HG02970 (cell line): ENCODE measurements around the gene MORN2.
A peak's percentile ranks its signal among the peaks of the same experiment; 100 is the strongest.

ENCODE experiments used
- ATAC-seq: cut with Tn5 transposase; IDR thresholded peaks from one replicate; pipeline ENCODE4 v1.9.1; 2021; ENCODE audit warnings: mild to moderate bottlenecking, moderate library complexity, moderate number of reproducible peaks; ENCODE audit not compliant: unreplicated experiment, low FRiP score

Gene MORN2

DNA sequence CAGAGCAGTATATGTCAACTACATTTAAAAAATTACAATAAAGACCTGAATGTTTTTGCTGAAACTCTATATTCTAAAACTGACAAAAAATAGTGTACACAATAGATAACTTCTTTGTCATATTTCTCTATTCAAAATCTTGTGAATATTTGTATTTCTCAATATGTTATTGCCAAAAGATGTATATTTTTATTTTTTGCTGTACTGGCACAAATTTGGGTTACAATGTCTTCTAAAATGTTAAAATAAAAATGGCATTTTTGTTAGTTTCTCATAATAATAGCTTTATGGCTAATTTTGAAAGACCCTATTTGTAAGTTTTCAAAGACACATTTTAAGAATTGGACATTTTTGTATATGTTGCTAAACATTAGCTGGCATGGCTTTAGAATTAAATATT lies 13.3 kb downstream of the MORN2 start:
- no peak for ATAC-seq

DNA sequence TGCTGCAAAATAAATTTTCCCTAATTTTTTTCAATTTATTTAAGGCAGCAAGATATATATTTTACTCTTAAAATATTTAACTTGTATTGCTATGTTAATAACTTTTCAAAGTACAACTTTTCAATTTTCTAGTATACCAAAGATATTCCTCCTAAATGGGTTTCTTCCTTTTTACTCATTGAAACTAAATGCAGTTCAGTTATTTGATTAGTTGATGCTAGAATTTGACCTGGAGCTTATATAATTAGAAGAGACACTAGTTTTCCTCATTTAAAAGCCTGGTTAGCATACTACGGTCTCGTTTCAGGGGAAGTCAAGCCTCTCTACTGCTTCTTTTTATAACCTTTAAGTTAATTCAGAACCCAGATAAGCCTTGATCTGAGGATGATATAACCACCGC lies 13.8 kb downstream of the MORN2 start, which contains the start of gene ARHGEF33:
Gene ARHGEF33, plus strand, starts transcription at position 301 of the 400 bp plus-strand sequence. CDS start 29,573 bp downstream, outside the sequence.
- no peak for ATAC-seq

DNA sequence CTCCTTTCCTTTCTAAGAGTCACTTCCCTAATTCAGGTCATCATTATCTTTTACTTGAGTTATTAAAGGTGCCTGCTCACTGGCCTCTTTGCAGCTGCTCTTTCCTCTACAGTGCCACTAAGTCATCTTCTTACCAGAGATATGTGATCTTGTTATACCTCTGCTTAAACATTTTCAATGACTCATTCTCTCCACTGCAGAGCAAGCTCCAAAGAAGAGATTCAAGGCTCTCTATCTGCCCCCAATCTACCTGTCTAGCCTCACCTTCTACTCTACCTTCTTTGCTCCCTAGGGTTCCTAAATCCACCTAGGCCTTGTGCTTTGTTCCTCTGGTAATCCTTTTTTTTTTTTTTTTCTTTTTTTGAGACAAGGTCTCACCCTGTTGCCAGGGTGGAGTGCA lies 17.0 kb downstream of the MORN2 start:
- ATAC-seq = no peak

DNA sequence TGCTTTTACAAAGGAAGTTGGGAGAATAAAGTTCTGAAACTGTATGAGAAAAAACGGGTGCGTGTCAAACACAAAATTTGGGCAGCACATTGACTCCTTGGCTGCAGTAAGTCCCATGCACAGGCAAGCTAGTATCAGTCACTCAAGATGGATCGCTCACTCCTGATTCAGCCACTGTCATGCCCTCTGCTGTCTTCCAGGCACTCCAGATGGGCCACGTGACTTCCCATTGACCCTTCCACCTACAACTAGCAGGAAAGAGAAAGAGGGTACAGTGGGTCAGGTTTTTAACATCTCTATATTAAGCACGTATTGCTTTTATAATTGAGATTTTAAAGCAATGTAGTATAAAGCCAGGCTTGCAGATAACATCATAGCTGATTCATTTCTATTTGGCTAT lies 22.5 kb downstream of the MORN2 start:
- no peak for ATAC-seq

DNA sequence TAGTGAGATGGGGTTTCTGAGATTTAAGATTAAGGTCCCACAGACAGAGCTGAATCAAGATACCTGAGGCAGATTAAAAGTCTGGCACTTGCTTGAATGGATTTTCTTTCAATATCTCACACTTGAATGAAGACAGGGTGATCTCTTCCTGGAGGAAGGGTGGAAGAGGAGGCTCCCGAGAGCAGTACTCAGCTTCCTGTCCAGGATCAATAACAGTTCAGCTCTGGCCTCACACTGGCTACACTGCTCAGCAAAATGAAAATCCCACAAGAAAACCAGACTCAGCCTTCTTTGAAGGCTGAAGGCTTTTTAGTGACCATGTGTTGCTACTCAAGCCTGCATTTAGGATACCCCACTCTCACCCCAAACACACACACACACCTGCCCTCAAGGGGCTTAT lies 24.9 kb downstream of the MORN2 start:
- ATAC-seq = no peak

DNA sequence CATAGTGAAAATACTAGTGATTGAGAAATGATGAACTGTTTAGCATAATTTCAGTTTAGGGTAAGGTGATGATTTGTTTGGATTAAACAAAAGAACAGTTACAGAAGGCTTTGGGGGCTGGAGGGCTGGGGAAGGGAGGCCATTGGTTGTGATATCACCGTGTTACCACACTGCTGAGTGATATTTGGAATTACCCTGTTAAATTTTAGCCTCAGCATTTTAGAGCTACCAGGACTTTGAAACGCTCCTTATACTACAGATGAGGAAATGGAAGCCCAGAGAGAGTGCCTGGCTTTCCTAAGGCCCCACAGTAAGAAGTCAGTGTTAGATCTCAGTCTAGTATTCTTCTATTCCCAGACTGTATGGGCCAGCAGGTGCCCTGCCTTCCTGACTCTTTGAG lies 29.5 kb downstream of the MORN2 start:
- ATAC-seq = no peak

DNA sequence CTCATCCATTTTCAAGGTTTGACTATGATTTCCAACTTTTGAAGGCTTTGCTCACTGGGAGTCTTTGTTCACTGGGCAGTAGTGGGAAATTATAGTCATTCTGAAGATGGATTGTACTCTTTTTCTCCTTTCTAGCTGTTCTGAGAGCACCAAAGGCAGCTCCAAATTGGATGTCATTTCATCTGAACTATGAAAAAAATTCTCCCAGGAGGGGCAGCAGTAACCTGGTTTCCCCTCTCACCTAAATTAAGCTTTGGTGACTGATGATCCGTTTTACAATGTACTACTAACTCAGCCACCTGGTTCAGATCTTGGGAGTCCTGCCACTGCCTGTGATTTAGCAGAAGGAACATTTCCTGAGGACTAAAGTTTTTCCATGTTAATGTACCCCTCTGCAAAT lies 31.5 kb downstream of the MORN2 start:
- no peak for ATAC-seq

DNA sequence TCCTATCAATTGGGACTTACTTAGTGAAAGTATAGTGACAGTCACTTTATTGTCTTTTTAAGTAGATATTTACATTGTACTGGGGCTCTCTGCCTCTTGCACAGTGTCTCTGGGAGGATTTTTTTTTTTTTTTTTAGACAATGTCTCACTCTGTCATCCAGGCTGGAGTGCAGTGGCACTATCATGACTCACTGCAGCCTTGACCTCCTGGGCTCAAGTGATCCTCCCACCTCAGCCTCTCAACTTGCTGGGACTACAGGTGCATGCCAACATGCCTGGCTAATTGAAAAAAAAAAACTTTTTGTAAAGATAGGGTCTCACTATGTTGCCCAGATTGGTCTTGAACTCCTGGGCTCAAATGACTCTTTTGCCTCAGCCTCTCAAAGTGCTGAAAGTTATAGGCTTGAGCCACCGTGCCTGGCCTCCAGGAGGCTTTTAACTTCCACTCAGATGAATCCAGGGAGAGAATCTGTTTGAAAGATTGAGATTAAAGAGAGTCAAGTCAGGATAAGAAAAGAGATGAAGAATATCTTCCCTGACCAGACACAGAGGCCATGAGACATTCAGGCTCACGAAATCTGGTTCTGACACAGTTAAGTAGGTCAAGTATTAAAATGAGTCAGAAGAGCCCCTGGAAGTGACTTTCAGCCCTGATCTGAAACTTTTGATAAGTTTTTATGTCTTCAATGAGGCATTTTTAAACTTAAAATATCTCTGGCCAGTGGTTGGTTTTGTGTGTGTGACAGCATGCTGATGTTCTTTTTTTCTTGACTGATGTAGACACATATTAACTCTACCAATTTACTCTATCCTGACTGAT lies 32.2 kb downstream of the MORN2 start:
- peak; percentile 78 for ATAC-seq

DNA sequence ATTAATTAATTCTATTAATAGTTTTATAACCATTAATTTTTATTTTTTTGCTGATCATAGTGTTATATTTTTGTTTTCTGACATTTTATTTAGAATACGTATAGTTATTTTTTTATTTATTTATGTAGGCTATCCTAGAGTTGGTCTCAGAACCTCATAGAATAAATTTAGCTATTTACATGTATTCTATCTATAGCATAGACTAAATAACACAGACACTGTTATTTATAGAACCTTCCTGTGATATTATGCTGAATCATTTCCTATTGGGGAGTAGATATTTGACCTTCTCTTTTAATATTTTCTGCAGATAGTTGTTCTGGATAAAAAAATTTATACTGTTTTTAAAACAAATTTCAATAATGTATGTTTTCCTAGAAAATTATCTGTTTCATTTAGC lies 34.1 kb downstream of the MORN2 start:
- no peak for ATAC-seq

DNA sequence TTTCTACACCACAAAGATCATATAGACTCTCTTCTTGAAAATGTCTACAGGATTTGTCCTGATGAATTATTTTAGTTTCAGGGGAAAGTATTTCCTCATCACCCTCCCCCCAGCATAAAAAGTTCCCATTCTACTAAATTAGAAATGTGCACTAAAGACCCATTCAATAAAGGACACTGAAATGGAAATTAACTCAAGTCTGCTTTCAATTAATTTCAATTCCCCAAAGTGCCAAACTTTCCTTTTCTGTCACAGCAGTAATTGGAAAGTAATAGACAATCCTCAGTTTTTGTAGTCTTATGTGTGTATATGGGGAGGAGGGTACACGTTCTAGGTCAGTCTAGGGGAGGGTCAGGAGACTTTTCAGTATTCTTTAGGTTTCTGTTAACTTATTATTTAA lies 35.4 kb downstream of the MORN2 start:
- no peak for ATAC-seq

DNA sequence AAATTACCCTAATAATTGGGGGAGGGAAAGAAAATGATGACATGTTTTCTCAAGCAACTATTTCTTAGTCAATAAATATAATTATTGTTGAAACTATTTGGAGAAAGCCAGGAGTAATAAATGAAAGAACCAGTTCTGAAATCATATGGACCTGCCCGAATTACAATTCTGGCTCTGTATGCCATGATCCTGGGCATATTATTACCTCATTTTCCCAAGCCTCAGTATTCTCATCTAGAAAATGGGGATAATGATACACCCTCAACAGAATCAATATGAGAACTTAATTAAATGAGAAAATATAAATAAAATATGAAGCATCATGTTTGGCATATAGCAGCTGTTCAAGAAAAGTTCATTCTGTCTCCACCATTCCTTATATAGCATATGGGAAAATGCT lies 36.8 kb downstream of the MORN2 start:
- ATAC-seq = no peak

DNA sequence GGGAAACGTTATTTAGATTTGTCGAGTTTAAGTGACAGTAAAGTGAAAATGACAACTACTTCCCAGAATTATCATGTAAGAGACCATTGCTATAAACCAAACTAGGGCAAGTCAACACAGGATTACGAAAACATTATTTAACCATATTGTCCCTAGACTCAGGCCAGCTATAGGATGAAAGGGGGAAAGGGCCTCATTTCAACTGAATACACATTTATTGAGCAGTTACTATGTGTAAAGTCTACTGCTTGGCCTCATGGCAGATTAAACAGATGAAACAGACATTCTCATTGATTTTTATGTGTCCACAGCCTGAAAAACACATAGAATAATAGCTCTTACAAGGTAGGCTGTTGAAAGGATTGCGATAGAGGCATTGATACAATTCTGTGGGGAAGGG lies 46.6 kb downstream of the MORN2 start:
- ATAC-seq = no peak

DNA sequence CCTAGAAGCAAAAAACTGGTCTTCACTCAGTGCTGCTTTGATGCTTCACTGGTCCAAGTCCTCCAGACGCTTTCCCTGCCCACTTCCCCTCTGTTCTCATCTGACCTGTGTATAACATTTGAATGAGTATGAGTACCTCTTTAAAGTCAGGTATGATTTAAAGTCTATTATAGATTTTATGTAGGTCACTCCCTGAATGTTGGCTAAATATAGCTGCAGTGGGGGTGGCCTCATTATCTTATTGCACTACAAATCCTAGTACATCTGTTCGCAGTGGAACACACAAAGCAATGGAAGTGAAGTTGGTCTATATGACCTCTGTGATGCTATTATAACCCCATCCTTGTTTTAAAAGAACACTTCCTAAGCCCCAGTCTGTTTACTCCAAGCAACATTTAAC lies 47.1 kb downstream of the MORN2 start:
- ATAC-seq = no peak

DNA sequence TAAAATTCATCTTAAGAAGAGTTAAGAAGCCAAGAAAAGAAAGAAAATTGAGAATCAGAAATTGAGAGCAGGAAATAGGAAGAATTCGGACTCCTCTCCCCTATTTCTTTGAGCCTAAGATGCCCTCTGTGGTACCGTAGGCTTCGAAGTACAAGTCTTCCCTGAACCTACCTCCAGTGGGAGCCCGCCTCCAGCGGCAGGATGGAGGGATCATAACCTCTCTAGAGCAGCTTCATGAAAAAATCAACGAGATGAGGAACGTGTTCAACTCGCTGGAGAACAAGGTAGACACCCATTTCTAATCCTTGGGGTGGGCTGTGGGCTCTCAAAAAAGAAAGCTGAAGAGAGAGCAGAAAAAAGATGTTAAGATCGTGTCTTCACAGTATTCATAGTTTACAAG lies 50.2 kb downstream of the MORN2 start:
- no peak for ATAC-seq

DNA sequence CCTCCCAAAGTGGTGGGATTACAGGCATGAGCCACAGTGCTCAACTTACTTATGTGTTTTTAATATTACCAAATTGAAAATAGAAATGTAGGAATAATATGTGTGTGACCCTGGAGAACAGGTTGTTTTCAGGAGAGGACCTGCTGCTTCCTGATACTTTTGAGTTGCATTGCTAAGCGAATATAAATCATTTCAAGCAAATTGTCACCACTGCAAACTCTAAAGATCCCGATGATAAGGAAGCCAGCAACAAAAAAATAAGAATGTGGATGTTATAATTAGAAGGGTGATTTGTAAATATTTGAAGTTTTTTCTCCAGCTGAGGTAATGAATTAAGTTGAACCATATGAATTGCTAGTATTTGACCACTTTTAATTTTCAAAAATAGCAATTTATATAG lies 54.8 kb downstream of the MORN2 start:
- no peak for ATAC-seq
